Measurements from ENCODE around the gene CALML6. TPM values are rescaled to one million over a fixed set of nuclear protein-coding genes. Genes with fewer than 3 reads are reported as not detected.

Gene CALML6
- total RNA-seq, 3 donors from 2014 or later = 0.38 to 0.61 (median 0.51) TPM

- no peak for DNase-seq
- no peaks in the 10 kb centered on the region for H3K4me1 Mint-ChIP-seq (ENCODE audit: low read depth)
- peaks cover 3% of the 10 kb centered on the region for H3K27me3 Mint-ChIP-seq (ENCODE audit: low read depth)
- no peaks in the 10 kb centered on the region for H3K36me3 Mint-ChIP-seq (ENCODE audit: insufficient read depth)
- no peaks in the 10 kb centered on the region for H3K9me3 Mint-ChIP-seq
- no peak for ATAC-seq
- H3K4me3 Mint-ChIP-seq = no peak overlapping the region
Measured at GRCh38 chr1:1937549-1938275, 22.7 kb downstream of the CALML6 start.

- H3K36me3 Mint-ChIP-seq (ENCODE audit: insufficient read depth) = no peaks in the 10 kb centered on the region
- ATAC-seq (no peak), DNase-seq (no peak)
- H3K4me3 Mint-ChIP-seq = no peak overlapping the region
- no peaks in the 10 kb centered on the region for H3K4me1 Mint-ChIP-seq (ENCODE audit: low read depth)
- H3K9me3 Mint-ChIP-seq = no peaks in the 10 kb centered on the region
- H3K27me3 Mint-ChIP-seq (ENCODE audit: low read depth) = peaks cover 3% of the 10 kb centered on the region
Measured at GRCh38 chr1:1938276-1938573, 23.2 kb downstream of the CALML6 start.

DNA sequence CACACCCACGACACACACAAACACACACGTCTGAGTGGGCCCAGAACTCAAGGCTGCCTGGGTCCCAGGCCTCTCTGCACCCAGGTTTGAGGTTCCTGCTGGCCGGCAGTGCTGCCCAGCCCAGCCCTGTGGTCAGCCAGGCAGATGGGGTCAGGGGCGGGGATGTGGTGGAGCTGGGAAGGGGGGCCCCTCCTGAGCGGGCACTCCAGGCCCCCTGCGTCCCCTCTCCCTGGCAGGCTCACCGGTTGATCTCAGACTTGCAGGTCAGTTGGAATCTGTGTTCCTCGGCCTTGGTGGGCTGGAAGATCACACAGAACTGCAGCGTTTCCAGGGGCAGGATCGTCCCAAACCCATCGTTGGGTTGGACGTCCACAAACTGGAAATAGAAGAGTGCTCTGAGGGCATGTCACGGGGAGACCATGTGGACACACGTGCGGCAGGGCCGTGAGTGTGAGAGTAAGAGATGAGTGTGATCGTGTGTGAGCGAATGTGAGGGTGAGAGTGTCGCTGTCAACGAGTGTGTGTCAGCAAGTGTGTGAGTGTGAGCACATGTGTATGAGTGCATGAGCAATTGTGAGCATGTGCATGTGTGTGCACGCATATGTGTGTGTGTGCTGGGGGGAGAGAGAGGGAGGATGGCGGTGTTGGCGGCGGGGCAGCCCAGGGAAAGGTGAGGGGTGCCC, 23.7 kb downstream of the CALML6 start:
- Mint-ChIP-seq H3K4me3 (no peak overlapping the region), H3K27me3 (ENCODE audit: low read depth) (peaks cover 3% of the 10 kb centered on the region), H3K9me3 (no peaks in the 10 kb centered on the region), H3K4me1 (ENCODE audit: low read depth) (no peaks in the 10 kb centered on the region), H3K36me3 (ENCODE audit: insufficient read depth) (no peaks in the 10 kb centered on the region)
- DNase-seq (no peak), ATAC-seq (no peak)

- no peak overlapping the region for H3K4me3 Mint-ChIP-seq
Measured at GRCh38 chr1:1939296-1940122, 24.4 kb downstream of the CALML6 start.

DNA sequence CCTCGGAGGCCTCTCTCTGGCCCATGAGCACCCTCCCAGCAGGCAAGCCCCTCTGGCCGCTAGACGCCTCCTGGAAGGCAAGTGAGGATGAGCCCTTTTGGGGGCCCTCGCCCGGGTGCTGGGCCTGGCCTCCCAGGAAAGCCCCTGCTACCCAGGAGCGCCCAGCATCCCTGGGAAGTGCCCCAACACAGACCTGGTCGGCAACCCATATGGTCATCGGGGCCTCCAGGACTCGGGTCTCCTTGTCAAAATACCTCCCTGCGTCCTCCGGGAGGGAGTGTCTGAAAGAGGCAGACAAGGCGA, 25.0 kb downstream of the CALML6 start:
- Mint-ChIP-seq H3K4me3 (no peak overlapping the region), H3K36me3 (ENCODE audit: insufficient read depth) (no peaks in the 10 kb centered on the region), H3K9me3 (no peaks in the 10 kb centered on the region), H3K4me1 (ENCODE audit: low read depth) (peaks cover 5% of the 10 kb centered on the region), H3K27me3 (ENCODE audit: low read depth) (peaks cover 4% of the 10 kb centered on the region)
- ATAC-seq (no peak), DNase-seq (no peak)

More at GRCh38 chr1:1939296-1940122, 24.4 kb downstream of the CALML6 start:
- H3K36me3 Mint-ChIP-seq (ENCODE audit: insufficient read depth) = no peaks in the 10 kb centered on the region
- peaks cover 5% of the 10 kb centered on the region for H3K4me1 Mint-ChIP-seq (ENCODE audit: low read depth)
- H3K27me3 Mint-ChIP-seq (ENCODE audit: low read depth) = peaks cover 4% of the 10 kb centered on the region
- ATAC-seq (no peak), DNase-seq (no peak)
- no peaks in the 10 kb centered on the region for H3K9me3 Mint-ChIP-seq

DNA sequence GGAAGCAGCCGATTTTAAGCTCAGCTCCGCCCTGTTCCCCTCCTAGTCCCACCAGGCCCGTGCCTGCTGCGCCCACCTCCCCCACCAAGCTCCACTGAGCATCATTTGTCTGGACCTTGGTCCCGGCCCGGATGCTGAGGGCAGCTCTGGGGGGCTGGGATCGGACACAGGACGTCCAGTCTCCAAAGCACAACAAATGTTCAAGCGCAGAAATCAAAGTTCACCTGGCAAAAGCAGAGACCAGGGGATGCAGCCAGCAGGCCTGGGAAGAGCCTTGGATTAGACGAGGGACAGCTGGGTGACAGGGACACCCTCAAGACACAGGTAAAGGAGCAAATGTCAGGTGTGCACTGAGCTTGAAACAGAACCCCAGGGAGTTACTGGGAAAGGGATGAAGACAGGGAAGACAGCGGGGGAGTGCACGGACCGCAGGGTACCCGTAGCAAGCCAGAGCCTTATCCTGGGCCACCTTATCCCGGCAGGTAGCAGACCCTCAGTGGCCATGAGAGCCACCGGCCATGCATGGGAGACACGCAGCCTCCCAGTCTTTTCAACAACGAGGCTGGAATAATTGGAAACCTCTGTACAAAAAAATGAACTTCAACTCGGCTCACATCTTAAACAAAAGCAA, 26.3 kb downstream of the CALML6 start:
- Mint-ChIP-seq H3K4me1 (ENCODE audit: low read depth) (peaks cover 5% of the 10 kb centered on the region), H3K4me3 (no peak overlapping the region), H3K27me3 (ENCODE audit: low read depth) (peaks cover 4% of the 10 kb centered on the region), H3K9me3 (no peaks in the 10 kb centered on the region), H3K36me3 (ENCODE audit: insufficient read depth) (no peaks in the 10 kb centered on the region)
- no peak for DNase-seq
- ATAC-seq = no peak

GRCh38 chr1:1941868-1942752, 27.1 kb downstream of the CALML6 start:
- ATAC-seq = no peak

GRCh38 chr1:1942753-1943656, 27.9 kb downstream of the CALML6 start:
- DNase-seq (no peak), ATAC-seq (no peak)
- Mint-ChIP-seq H3K27me3 (ENCODE audit: low read depth) (peaks cover 4% of the 10 kb centered on the region), H3K4me3 (no peak overlapping the region), H3K4me1 (ENCODE audit: low read depth) (peaks cover 5% of the 10 kb centered on the region), H3K36me3 (ENCODE audit: insufficient read depth) (no peaks in the 10 kb centered on the region), H3K9me3 (no peaks in the 10 kb centered on the region)

More at GRCh38 chr1:1941868-1942752, 27.1 kb downstream of the CALML6 start:
- Mint-ChIP-seq H3K9me3 (no peaks in the 10 kb centered on the region), H3K36me3 (ENCODE audit: insufficient read depth) (no peaks in the 10 kb centered on the region), H3K27me3 (ENCODE audit: low read depth) (peaks cover 4% of the 10 kb centered on the region), H3K4me3 (no peak overlapping the region), H3K4me1 (ENCODE audit: low read depth) (peaks cover 5% of the 10 kb centered on the region)
- DNase-seq = no peak

GRCh38 chr1:1943834-1944570, 28.9 kb downstream of the CALML6 start:
- peak; percentile 93 to 96 for ATAC-seq
- peaks cover 5% of the 10 kb centered on the region for H3K4me1 Mint-ChIP-seq (ENCODE audit: low read depth)

GRCh38 chr1:1945782-1946393, 30.8 kb downstream of the CALML6 start:
- ATAC-seq (no peak), DNase-seq (no peak)
- Mint-ChIP-seq H3K4me3 (no peak overlapping the region), H3K9me3 (peaks cover 3% of the 10 kb centered on the region), H3K36me3 (ENCODE audit: insufficient read depth) (no peaks in the 10 kb centered on the region), H3K27me3 (ENCODE audit: low read depth) (peaks cover 6% of the 10 kb centered on the region), H3K4me1 (ENCODE audit: low read depth) (peaks cover 5% of the 10 kb centered on the region)

More at GRCh38 chr1:1943834-1944570, 28.9 kb downstream of the CALML6 start:
- Mint-ChIP-seq H3K4me3 (peak overlapping the region; percentile 33), H3K27me3 (ENCODE audit: low read depth) (peaks cover 4% of the 10 kb centered on the region), H3K36me3 (ENCODE audit: insufficient read depth) (no peaks in the 10 kb centered on the region), H3K9me3 (no peaks in the 10 kb centered on the region)
- DNase-seq = peak; percentile 56

- DNase-seq = no peak
- peaks cover 5% of the 10 kb centered on the region for H3K27me3 Mint-ChIP-seq (ENCODE audit: low read depth)
- no peaks in the 10 kb centered on the region for H3K36me3 Mint-ChIP-seq (ENCODE audit: insufficient read depth)
- H3K9me3 Mint-ChIP-seq = peaks cover 10% of the 10 kb centered on the region
- peaks cover 5% of the 10 kb centered on the region for H3K4me1 Mint-ChIP-seq (ENCODE audit: low read depth)
- ATAC-seq = no peak
- H3K4me3 Mint-ChIP-seq = no peak overlapping the region
Measured at GRCh38 chr1:1946540-1946939, 31.5 kb downstream of the CALML6 start.

GRCh38 chr1:1947493-1947892, 32.4 kb downstream of the CALML6 start:
- Mint-ChIP-seq H3K9me3 (peaks cover 12% of the 10 kb centered on the region), H3K4me3 (no peak overlapping the region), H3K36me3 (ENCODE audit: insufficient read depth) (no peaks in the 10 kb centered on the region), H3K27me3 (ENCODE audit: low read depth) (peaks cover 5% of the 10 kb centered on the region), H3K4me1 (ENCODE audit: low read depth) (peaks cover 5% of the 10 kb centered on the region)
- no peak for DNase-seq
- no peak for ATAC-seq
